ENCODE data around the gene KCNMA1.
"Not testable (repeated sequence)": the region's sequence is repeated elsewhere in the genome, so short reads cannot be mapped to it uniquely, and the experiment has no call there.

KCNMA1 gene

GRCh38 chr10:77520290-77520689 lies 117.3 kb downstream of the KCNMA1 start:
- TF ChIP-seq CTCF (IDR thresholded peaks at IDR 0.05; ENCODE audit: low read depth, low read length) (no peak), MYC (IDR thresholded peaks at IDR 0.05; ENCODE audit: low read depth, low read length) (no peak), POLR2A (IDR thresholded peaks at IDR 0.05; ENCODE audit: extremely low read depth, insufficient read length) (no peak)
- TF ChIP-seq, protein P1, sequence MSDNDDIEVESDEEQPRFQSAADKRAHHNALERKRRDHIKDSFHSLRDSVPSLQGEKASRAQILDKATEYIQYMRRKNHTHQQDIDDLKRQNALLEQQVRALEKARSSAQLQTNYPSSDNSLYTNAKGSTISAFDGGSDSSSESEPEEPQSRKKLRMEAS (IDR thresholded peaks at IDR 0.05; ENCODE audit: low read depth, low read length), result no peak
- no peak for DNase-seq (ENCODE audit: low read depth)
- no peak overlapping the region for H3K4me3 ChIP-seq (ENCODE audit: low read depth, low read length)

- DNase-seq (ENCODE audit: low read depth); H3K4me3 ChIP-seq (ENCODE audit: low read depth, low read length): not testable (repeated sequence)
Observed at GRCh38 chr10:77519791-77520190, 117.8 kb downstream of the KCNMA1 start.

GRCh38 chr10:77518910-77519274 lies 118.7 kb downstream of the KCNMA1 start:
- no peak overlapping the region for H3K4me3 ChIP-seq (ENCODE audit: low read depth, low read length)
- TF ChIP-seq, protein P1 (IDR thresholded peaks at IDR 0.05; ENCODE audit: low read depth, low read length), result no peak
- TF ChIP-seq MYC (IDR thresholded peaks at IDR 0.05; ENCODE audit: low read depth, low read length), result no peak
- TF ChIP-seq POLR2A (IDR thresholded peaks at IDR 0.05; ENCODE audit: extremely low read depth, insufficient read length), result no peak
- TF ChIP-seq CTCF (IDR thresholded peaks at IDR 0.05; ENCODE audit: low read depth, low read length), result no peak
- DNase-seq (ENCODE audit: low read depth), result no peak

- no peak overlapping the region for H3K4me3 ChIP-seq (ENCODE audit: low read depth, low read length)
- no peak for TF ChIP-seq CTCF (IDR thresholded peaks at IDR 0.05; ENCODE audit: low read depth, low read length)
- TF ChIP-seq POLR2A (IDR thresholded peaks at IDR 0.05; ENCODE audit: extremely low read depth, insufficient read length), result no peak
- no peak for TF ChIP-seq MYC (IDR thresholded peaks at IDR 0.05; ENCODE audit: low read depth, low read length)
- TF ChIP-seq, protein P1 (IDR thresholded peaks at IDR 0.05; ENCODE audit: low read depth, low read length), result no peak
- DNase-seq (ENCODE audit: low read depth), result no peak
Observed at GRCh38 chr10:77518241-77518909, 119.2 kb downstream of the KCNMA1 start.

- no peak for DNase-seq (ENCODE audit: low read depth)
- no peak overlapping the region for H3K4me3 ChIP-seq (ENCODE audit: low read depth, low read length)
- no peak for TF ChIP-seq POLR2A (IDR thresholded peaks at IDR 0.05; ENCODE audit: extremely low read depth, insufficient read length)
- no peak for TF ChIP-seq CTCF (IDR thresholded peaks at IDR 0.05; ENCODE audit: low read depth, low read length)
Observed at GRCh38 chr10:77516575-77516974, 121.0 kb downstream of the KCNMA1 start.

- DNase-seq (ENCODE audit: low read depth), result no peak
- TF ChIP-seq CTCF (IDR thresholded peaks at IDR 0.05; ENCODE audit: low read depth, low read length) (no peak), POLR2A (IDR thresholded peaks at IDR 0.05; ENCODE audit: extremely low read depth, insufficient read length) (no peak), MYC (IDR thresholded peaks at IDR 0.05; ENCODE audit: low read depth, low read length) (no peak)
- TF ChIP-seq, protein P1 (IDR thresholded peaks at IDR 0.05; ENCODE audit: low read depth, low read length), result no peak
- H3K4me3 ChIP-seq (ENCODE audit: low read depth, low read length), result no peak overlapping the region
Observed at GRCh38 chr10:77514870-77515269, 122.7 kb downstream of the KCNMA1 start.

All from NB4 (cell line).